ENCODE results near the gene FMN1.

FMN1 gene

GRCh38 chr15:32903591-32904290 lies 290.8 kb downstream of the FMN1 start:
- TF ChIP-seq CTCF (conservative IDR thresholded peaks at IDR 0.05; ENCODE audit: low read length): no peak
- DNase-seq (ENCODE audit: low read depth): no peak

DNA sequence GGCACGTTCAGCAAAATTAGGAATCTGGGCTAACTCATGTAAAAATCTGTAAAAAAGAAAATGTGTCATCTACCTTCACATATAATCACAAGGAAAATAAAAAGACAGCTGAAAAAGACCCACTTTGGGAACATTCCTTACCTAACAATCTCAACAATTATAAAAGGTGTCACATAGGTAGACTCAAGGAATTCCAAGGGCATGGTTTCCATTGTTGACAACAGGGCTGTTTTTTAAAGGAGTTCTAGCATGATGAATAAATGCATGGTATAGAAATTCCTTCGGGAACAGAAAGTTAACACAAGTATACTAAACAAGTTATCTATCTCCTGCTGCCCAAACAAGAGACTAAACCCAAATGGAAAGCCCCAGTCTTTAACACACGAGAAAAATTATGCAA lies 292.5 kb downstream of the FMN1 start:
- no peak overlapping the region for H3K4me3 ChIP-seq (ENCODE audit: low read length)
- no peak for DNase-seq (ENCODE audit: low read depth)
- no peak for TF ChIP-seq CTCF (conservative IDR thresholded peaks at IDR 0.05; ENCODE audit: low read length)

More at GRCh38 chr15:32903591-32904290, 290.8 kb downstream of the FMN1 start:
- no peak overlapping the region for H3K4me3 ChIP-seq (ENCODE audit: low read length)

DNA sequence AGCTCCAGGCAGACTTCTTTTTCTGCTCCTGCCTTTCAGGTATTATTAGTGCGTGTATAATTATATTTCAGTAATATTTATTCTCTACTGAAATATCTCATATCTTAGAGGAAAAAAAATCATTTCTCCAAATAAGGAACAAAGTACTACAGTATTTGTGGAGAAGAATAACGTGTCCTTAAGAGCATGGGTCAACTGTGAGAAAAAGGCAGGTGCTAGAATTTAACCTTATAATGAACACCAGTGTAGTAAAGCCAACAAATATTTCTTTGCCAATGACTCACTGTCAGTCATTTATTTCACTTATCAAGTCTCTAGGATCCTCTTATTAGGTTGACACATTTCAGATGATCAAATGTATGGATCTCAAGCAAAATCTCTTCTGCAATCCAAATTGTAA lies 293.3 kb downstream of the FMN1 start:
- no peak for TF ChIP-seq CTCF (conservative IDR thresholded peaks at IDR 0.05; ENCODE audit: low read length)

DNA sequence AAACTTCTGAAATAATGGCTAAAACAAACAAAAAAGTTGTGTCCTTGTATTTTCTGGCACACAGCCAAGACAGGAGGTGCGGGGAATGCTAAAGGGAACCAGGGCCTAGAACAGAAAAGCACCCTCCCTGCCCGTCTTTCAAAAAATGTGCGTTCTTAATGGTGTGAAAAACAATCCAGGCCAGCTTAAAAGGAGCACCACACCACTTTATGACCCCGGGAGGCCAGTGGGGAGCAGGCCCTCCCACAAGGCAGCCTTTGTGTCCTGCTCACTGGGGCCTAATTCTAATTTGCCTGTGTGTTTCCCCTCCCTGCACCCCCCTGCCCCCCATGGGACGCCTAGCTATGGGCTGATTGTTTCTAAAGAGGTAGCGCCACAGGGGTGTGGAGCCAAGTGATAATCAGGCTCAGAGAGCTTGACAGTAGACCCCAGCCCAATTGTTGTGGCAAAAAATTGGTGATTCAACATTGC lies 295.4 kb downstream of the FMN1 start:
- DNase-seq (ENCODE audit: low read depth): no peak
- H3K4me3 ChIP-seq (ENCODE audit: low read length): no peak overlapping the region
- TF ChIP-seq CTCF (conservative IDR thresholded peaks at IDR 0.05; ENCODE audit: low read length): no peak

More for the DNA sequence above, 293.3 kb downstream of the FMN1 start:
- no peak for DNase-seq (ENCODE audit: low read depth)
- H3K4me3 ChIP-seq (ENCODE audit: low read length): no peak overlapping the region

- no peak overlapping the region for H3K4me3 ChIP-seq (ENCODE audit: low read length)
- DNase-seq (ENCODE audit: low read depth): no peak
- no peak for TF ChIP-seq CTCF (conservative IDR thresholded peaks at IDR 0.05; ENCODE audit: low read length)
These were observed 296.1 kb downstream of the FMN1 start for GRCh38 chr15:32898414-32898813.

GRCh38 chr15:32893421-32893820 lies 301.1 kb downstream of the FMN1 start:
- TF ChIP-seq CTCF (conservative IDR thresholded peaks at IDR 0.05; ENCODE audit: low read length): no peak
- H3K4me3 ChIP-seq (ENCODE audit: low read length): no peak overlapping the region
- peak; percentile 73 for DNase-seq (ENCODE audit: low read depth)

GRCh38 chr15:32889214-32889613 lies 305.3 kb downstream of the FMN1 start:
- peak; percentile 59 for DNase-seq (ENCODE audit: low read depth)
- no peak overlapping the region for H3K4me3 ChIP-seq (ENCODE audit: low read length)
- no peak for TF ChIP-seq CTCF (conservative IDR thresholded peaks at IDR 0.05; ENCODE audit: low read length)
